GM12892 (cell line): Measurements from ENCODE around the gene CEP162.

Experiments
- POLR2A ChIP-seq: IDR thresholded peaks from 2 replicates; pipeline ENCODE4 v1.6.1; 2011; ENCODE audit warnings: low read depth, low read length, control low read depth
- TAF1 ChIP-seq: IDR thresholded peaks from 2 replicates; pipeline ENCODE4 v1.6.1; 2011; ENCODE audit warnings: low read depth, mild to moderate bottlenecking, control low read depth, low read length, borderline replicate concordance

DNA sequence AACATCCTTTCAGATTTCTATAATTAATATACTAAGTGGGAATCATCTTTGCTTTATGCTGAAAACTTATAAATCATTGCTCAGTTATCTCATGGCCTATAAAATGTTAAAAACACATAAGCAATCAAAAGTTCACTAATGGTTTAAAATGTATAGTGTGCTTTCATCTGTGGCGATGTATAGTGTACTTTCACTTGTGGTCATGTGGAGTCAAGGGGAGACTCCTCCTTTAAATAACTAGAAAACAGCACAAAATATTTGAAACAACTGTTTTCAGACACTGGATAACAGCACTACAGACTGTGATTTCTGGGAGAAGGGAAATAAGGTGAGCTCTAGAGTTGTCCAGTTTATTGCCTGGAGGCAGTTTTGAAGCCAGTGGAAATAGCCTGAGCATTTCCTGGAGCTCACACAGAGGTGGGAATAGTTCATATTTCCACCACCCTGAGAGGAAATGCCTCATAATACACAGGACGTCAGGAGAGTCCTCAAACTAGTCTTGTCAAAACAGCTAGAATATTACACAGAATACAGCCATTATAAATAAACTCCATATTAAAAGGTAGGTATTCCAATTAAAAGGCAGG is 89.4 kb downstream of the CEP162 start:
- TF ChIP-seq POLR2A, result no peak
- TF ChIP-seq TAF1, result no peak
